Measurements from ENCODE around the gene PTK6. TPM values are rescaled to one million over a fixed set of nuclear protein-coding genes. Genes with fewer than 3 reads are reported as not detected.

PTK6 gene
- total RNA-seq, 1 donor from 2014 or later: 4.2 TPM

DNA sequence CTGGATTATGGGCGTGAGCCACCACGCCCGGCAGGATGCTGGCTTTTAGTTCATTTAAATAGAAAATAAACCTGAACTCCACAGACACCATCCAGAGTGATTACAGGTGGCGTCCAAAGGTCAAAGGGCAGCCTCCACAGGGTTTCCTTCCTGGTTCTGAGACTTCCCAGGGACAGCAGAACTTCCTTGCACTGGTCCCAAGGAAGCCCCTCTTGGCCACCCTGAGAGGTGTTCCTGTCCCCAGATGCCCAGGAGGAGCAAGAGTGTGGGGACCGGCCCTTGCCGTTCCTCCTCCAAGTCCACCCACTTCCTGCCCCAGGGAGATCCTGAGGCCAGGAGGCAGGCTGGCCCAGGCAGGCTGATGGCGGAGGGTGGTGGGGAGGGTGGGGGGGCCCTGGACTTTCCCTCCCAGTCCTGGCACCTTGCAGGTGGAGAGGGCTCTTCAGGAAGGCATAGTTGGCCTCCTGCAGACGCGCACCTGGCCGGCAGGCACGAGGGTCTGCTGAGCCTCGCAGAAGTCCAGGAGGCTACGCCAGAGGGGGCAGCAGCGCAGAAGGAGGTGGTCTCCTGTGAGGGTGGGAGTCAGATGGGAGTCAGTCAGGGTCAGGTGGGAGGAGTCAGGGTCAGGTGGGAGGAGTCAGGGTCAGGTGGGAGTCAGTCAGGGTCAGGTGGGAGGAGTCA, 21.8 kb upstream of the PTK6 start:
- H3K9me3 ChIP-seq: no peaks in the 10 kb centered on the region
- TF ChIP-seq, protein P1, sequence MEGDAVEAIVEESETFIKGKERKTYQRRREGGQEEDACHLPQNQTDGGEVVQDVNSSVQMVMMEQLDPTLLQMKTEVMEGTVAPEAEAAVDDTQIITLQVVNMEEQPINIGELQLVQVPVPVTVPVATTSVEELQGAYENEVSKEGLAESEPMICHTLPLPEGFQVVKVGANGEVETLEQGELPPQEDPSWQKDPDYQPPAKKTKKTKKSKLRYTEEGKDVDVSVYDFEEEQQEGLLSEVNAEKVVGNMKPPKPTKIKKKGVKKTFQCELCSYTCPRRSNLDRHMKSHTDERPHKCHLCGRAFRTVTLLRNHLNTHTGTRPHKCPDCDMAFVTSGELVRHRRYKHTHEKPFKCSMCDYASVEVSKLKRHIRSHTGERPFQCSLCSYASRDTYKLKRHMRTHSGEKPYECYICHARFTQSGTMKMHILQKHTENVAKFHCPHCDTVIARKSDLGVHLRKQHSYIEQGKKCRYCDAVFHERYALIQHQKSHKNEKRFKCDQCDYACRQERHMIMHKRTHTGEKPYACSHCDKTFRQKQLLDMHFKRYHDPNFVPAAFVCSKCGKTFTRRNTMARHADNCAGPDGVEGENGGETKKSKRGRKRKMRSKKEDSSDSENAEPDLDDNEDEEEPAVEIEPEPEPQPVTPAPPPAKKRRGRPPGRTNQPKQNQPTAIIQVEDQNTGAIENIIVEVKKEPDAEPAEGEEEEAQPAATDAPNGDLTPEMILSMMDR (IDR thresholded peaks at IDR 0.05): no peak
- no peaks in the 10 kb centered on the region for H3K27me3 ChIP-seq (ENCODE audit: low read depth)
- no peak overlapping the region for H3K4me3 ChIP-seq
- H3K4me1 ChIP-seq: peaks cover 7% of the 10 kb centered on the region
- DNase-seq (no peak), ATAC-seq (no peak)
- H3K27ac ChIP-seq: no peak overlapping the region
- intact Hi-C loops (cut with DNase I): no loop called here
- H3K36me3 ChIP-seq: peaks cover 52% of the 10 kb centered on the region

DNA sequence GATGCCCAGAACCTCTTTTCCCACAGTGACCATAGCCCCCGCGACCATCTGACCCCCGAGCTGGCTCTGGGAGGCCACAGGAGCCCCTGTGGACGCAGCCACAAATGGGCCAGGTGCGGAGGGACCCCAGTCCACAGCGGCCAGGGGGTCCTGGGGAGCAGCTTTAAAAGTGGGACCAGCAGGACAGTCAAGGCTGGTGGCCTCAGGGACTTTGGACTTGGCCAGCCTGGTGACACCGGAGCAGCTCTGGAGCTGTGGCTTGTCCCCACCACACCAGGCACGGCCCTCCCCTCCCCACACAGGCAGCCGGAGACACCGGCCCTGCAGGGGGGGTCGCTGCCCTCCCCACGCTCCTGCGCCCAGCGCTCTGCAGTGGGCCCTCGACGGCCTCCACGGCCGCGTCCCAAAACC, 20.3 kb upstream of the PTK6 start:
- Histone ChIP-seq H3K36me3 (peaks cover 38% of the 10 kb centered on the region), H3K27me3 (ENCODE audit: low read depth) (no peaks in the 10 kb centered on the region), H3K4me1 (peaks cover 11% of the 10 kb centered on the region), H3K27ac (no peak overlapping the region), H3K4me3 (no peak overlapping the region), H3K9me3 (no peaks in the 10 kb centered on the region)
- TF ChIP-seq, protein P1 (IDR thresholded peaks at IDR 0.05): no peak
- DNase-seq (no peak), ATAC-seq (no peak)
- intact Hi-C loops (cut with DNase I): no loop called here

DNA sequence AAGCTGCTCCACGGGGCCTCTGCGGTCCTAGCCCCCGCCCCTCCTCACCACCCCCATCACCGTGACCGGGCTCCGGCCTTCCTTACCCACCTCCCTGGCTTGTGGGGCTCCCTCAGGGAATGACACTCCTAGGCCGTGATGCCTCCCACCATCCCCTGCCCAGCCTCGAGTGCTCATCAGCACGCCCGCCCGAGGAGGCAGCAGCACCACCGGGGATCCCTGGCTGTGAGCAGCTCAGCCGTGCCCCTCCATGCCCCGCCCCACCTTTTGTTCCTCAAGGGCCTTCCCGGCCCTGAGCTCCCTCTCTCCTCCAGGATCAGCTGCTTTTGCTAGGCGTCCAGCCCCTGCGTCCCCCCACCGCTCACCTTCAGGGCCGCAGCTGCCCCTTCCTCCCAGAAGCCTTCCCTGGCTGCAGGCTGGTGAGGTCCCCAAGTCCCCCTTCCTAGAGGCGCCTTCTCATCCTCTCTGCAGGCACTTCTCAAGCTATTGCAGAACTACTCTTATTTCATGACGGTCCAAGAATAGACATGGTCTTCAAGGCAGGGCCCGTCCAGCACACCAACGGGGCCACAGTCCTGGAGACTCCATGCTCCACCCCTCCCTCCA, 19.8 kb upstream of the PTK6 start:
- TF ChIP-seq, protein P1 (IDR thresholded peaks at IDR 0.05): no peak
- no peak overlapping the region for H3K4me3 ChIP-seq
- H3K4me1 ChIP-seq: peaks cover 11% of the 10 kb centered on the region
- no peak overlapping the region for H3K27ac ChIP-seq
- ATAC-seq: no peak
- no peak for DNase-seq
- H3K27me3 ChIP-seq (ENCODE audit: low read depth): no peaks in the 10 kb centered on the region
- H3K9me3 ChIP-seq: no peaks in the 10 kb centered on the region
- H3K36me3 ChIP-seq: peaks cover 32% of the 10 kb centered on the region
- intact Hi-C loops (cut with DNase I): no loop called here

DNA sequence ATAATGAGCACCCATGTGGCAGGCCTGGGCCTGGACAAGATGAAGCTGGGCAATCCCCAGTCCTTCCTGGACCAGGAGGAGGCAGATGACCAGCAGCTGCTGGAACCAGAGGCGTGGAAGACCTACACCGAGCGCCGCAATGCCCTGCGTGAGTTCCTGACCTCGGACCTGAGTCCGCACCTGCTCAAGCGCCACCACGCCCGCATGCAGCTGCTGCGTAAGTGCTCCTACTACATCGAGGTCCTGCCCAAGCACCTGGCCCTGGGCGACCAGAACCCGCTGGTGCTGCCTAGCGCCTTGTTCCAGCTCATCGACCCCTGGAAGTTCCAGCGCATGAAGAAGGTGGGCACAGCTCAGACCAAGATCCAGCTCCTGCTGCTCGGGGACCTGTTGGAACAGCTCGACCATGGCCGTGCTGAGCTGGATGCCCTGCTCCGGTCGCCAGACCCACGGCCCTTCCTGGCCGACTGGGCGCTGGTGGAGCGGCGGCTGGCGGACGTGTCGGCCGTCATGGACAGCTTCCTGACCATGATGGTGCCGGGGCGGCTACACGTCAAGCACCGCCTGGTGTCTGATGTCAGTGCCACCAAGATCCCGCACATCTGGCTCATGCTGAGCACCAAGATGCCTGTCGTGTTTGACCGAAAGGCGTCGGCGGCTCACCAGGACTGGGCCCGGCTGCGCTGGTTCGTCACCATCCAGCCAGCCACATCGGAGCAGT, 18.6 kb upstream of the PTK6 start:
- DNase-seq: no peak
- TF ChIP-seq, protein P1 (IDR thresholded peaks at IDR 0.05): no peak
- intact Hi-C loops (cut with DNase I): no loop called here
- Histone ChIP-seq H3K36me3 (peaks cover 21% of the 10 kb centered on the region), H3K4me1 (peaks cover 11% of the 10 kb centered on the region), H3K4me3 (no peak overlapping the region), H3K27ac (no peak overlapping the region), H3K9me3 (no peaks in the 10 kb centered on the region), H3K27me3 (ENCODE audit: low read depth) (no peaks in the 10 kb centered on the region)
- ATAC-seq: no peak

DNA sequence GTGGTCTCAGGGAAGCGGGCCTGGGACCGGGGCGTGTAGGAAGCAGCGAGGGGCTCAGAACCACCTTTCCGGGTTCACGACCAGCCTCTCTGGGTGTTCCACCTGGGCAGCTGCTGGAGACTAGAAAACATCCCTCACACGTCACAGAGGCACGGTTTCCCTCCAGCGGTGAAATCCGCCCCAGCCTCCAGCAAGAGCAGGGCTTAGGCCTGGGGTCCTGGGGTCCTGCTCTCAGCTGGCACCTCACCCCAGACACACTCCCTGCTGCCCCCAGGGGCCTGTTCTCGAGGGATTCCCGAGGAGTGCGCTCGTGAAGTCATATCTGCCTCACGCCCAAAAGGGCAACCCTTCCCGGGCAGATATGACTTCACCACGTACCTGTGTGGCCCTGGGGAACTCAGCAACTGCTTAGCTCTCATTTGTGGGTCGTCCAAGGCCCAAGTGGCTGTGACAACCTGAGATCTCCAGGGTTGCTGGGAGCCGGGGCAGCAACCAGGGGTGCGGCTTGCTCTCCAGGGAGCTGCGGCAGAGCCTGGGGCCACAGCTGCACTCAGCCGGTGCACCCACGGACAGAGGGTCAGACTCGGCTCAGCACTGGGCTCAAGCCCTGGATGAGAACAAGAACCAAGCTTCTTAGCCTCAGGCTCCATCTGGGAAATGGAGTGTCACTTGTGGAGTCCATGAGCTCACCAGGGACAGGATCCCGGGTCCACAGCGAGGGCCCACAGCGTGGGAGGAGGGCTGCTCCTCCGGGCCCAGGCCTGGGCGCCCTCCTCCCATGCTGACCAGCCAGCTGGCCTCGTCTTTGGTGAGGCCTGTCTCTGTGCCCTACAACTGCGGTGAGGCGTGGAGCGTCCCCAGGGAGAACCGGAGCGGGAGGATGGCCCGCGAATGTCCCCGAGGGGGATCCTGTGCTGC, 17.4 kb upstream of the PTK6 start:
- no peak for DNase-seq
- intact Hi-C loops (cut with DNase I): no loop called here
- peaks cover 9% of the 10 kb centered on the region for H3K36me3 ChIP-seq
- peak overlapping the region; percentile 70 for H3K4me3 ChIP-seq
- H3K9me3 ChIP-seq: no peaks in the 10 kb centered on the region
- TF ChIP-seq, protein P1 (IDR thresholded peaks at IDR 0.05): no peak
- H3K4me1 ChIP-seq: peaks cover 11% of the 10 kb centered on the region
- H3K27me3 ChIP-seq (ENCODE audit: low read depth): no peaks in the 10 kb centered on the region
- ATAC-seq: no peak
- no peak overlapping the region for H3K27ac ChIP-seq
